SH-SY5Y (cell line): ENCODE results near the gene RASAL2.

Source experiments
- GATA2 ChIP-seq: IDR thresholded peaks from 2 replicates; pipeline ENCODE4 v1.6.1; 2011; ENCODE audit warnings: mild to moderate bottlenecking, low read depth, low read length
- GATA3 ChIP-seq: IDR thresholded peaks from 2 replicates; pipeline ENCODE4 v1.6.1; 2011; ENCODE audit warnings: low read depth, mild to moderate bottlenecking, low read length, moderate library complexity

DNA sequence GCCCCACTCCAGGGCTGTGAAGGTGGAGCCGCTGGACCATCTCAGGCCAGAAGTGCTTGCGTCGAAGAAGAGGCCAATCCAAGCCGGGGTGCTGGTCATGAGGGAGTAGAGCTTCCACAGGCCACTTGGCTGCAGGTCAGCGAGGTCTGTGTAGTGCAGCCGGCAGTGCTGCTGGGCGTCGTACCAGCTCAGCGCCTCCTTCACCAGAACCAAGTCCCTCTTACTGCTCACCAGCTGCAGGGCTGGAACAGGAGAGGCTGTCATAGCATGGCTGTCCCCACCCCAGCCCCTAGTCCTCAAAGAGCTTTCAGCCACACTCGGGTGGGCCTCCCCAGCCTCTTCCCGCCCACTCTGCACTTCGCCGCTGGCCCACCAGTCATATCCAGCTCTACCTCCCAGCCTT, 400.7 kb downstream of the RASAL2 start:
- TF ChIP-seq GATA2 (no peak), GATA3 (no peak)
